ENCODE results near the gene RMND5A.

RMND5A gene

DNA sequence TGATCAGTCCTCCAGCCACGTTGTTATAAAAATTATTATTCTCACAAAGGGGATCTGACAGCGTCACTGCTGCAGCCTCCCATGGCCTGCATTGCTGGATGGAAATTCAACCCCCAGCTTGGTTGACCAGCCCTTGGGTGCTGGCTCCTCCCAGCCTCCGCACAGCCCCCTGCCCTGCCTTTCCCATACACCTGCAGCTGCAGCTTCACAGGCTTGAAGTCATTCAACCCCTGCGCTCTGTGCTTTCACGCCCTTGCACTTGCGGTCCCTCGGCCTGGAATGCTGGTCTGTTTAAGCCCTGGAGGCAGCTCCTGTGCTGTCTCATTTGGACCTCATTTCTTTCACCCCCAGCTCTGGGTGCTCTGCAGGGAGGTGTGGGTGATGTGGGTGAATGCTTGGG, 71.5 kb downstream of the RMND5A start:
- no peak overlapping the region for H3K4me3 ChIP-seq (ENCODE audit: control insufficient read depth, low read depth, low read length)
- TF ChIP-seq, protein P1, sequence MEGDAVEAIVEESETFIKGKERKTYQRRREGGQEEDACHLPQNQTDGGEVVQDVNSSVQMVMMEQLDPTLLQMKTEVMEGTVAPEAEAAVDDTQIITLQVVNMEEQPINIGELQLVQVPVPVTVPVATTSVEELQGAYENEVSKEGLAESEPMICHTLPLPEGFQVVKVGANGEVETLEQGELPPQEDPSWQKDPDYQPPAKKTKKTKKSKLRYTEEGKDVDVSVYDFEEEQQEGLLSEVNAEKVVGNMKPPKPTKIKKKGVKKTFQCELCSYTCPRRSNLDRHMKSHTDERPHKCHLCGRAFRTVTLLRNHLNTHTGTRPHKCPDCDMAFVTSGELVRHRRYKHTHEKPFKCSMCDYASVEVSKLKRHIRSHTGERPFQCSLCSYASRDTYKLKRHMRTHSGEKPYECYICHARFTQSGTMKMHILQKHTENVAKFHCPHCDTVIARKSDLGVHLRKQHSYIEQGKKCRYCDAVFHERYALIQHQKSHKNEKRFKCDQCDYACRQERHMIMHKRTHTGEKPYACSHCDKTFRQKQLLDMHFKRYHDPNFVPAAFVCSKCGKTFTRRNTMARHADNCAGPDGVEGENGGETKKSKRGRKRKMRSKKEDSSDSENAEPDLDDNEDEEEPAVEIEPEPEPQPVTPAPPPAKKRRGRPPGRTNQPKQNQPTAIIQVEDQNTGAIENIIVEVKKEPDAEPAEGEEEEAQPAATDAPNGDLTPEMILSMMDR (IDR thresholded peaks at IDR 0.05; ENCODE audit: control insufficient read depth, insufficient read depth, low read depth, low read length, missing control alignments): no peak
- DNase-seq (ENCODE audit: low read depth): no peak

- H3K4me3 ChIP-seq (ENCODE audit: control insufficient read depth, low read depth, low read length): no peak overlapping the region
- DNase-seq (ENCODE audit: low read depth): no peak
- TF ChIP-seq, protein P1 (IDR thresholded peaks at IDR 0.05; ENCODE audit: control insufficient read depth, insufficient read depth, low read depth, low read length, missing control alignments): no peak
Observed at GRCh38 chr2:86793752-86794151, 73.7 kb downstream of the RMND5A start.

GRCh38 chr2:86794861-86795260, 74.8 kb downstream of the RMND5A start:
- TF ChIP-seq, protein P1 (IDR thresholded peaks at IDR 0.05; ENCODE audit: control insufficient read depth, insufficient read depth, low read depth, low read length, missing control alignments): no peak
- no peak overlapping the region for H3K4me3 ChIP-seq (ENCODE audit: control insufficient read depth, low read depth, low read length)
- no peak for DNase-seq (ENCODE audit: low read depth)

- no peak for DNase-seq (ENCODE audit: low read depth)
- TF ChIP-seq, protein P1 (IDR thresholded peaks at IDR 0.05; ENCODE audit: control insufficient read depth, insufficient read depth, low read depth, low read length, missing control alignments): no peak
- no peak overlapping the region for H3K4me3 ChIP-seq (ENCODE audit: control insufficient read depth, low read depth, low read length)
Observed at GRCh38 chr2:86800856-86801567, 80.9 kb downstream of the RMND5A start.

- no peak overlapping the region for H3K4me3 ChIP-seq (ENCODE audit: control insufficient read depth, low read depth, low read length)
- DNase-seq (ENCODE audit: low read depth): no peak
- TF ChIP-seq, protein P1 (IDR thresholded peaks at IDR 0.05; ENCODE audit: control insufficient read depth, insufficient read depth, low read depth, low read length, missing control alignments): no peak
Observed at GRCh38 chr2:86806059-86806857, 86.2 kb downstream of the RMND5A start.

GRCh38 chr2:86807133-86807467, 87.0 kb downstream of the RMND5A start:
- TF ChIP-seq, protein P1 (IDR thresholded peaks at IDR 0.05; ENCODE audit: control insufficient read depth, insufficient read depth, low read depth, low read length, missing control alignments): no peak
- DNase-seq (ENCODE audit: low read depth): no peak
- no peak overlapping the region for H3K4me3 ChIP-seq (ENCODE audit: control insufficient read depth, low read depth, low read length)

Data from AG09309 (cell line).